ENCODE data around the gene CDC42BPB. TPM values are rescaled to one million over a fixed set of nuclear protein-coding genes. Genes with fewer than 3 reads are reported as not detected.
A peak's percentile ranks its signal among the peaks of the same experiment; 100 is the strongest.

Gene CDC42BPB
- total RNA-seq, 1 experiment from 2014 or later: 103 TPM

DNA sequence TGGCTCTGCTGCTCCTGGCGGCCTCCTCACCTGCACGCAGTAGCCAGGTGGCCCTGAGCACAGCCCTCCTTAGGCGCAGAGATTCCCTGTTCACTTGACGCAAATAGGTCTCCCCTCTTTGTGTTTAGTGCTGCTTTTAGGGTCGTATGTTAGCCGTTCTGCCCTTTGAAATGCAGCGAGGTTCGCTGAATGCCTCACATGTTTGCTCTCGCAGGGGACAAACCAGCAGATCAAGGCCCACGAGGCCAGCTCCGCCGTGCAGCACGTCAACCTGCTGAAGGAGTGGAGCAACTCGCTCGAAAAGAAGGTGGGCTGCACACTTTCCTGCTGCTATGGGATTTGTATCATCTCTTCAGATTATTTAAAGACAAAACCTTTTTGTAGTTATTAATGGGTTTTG lies 166.2 kb downstream of the CDC42BPB start:
- DNase-seq: no peak
- Histone ChIP-seq H2AFZ (ENCODE audit: low read length) (no peak overlapping the region), H4K20me1 (ENCODE audit: control insufficient read depth, insufficient read depth, insufficient read length) (no peaks in the 10 kb centered on the region), H3K79me1 (ENCODE audit: insufficient read depth, low read depth, low read length, poor library complexity, severe bottlenecking) (no peaks in the 10 kb centered on the region), H4K8ac (replicated peaks; ENCODE audit: insufficient read length, low read depth, low read length) (no peak overlapping the region), H2BK5ac (ENCODE audit: insufficient read length, low read length) (no peak overlapping the region), H3K14ac (ENCODE audit: insufficient read depth, low read length) (no peak overlapping the region), H3K4me1 (ENCODE audit: insufficient read depth, low read length) (no peaks in the 10 kb centered on the region), H2BK15ac (ENCODE audit: low read depth, low read length) (no peak overlapping the region), H3K56ac (ENCODE audit: insufficient read length, low read depth, low read length) (no peak overlapping the region), H3K23ac (ENCODE audit: insufficient read length, low read depth, low read length) (no peak overlapping the region), H2AK5ac (ENCODE audit: insufficient read length, low read length) (no peak overlapping the region), H3K27me3 (ENCODE audit: insufficient read depth, low read length) (no peaks in the 10 kb centered on the region), H3K9me3 (ENCODE audit: control insufficient read depth, low read depth, low read length) (no peaks in the 10 kb centered on the region), H2BK20ac (ENCODE audit: low read depth, low read length, poor library complexity, severe bottlenecking) (no peak overlapping the region), H3K23me2 (ENCODE audit: insufficient read length, low read depth, low read length, poor library complexity, severe bottlenecking) (no peaks in the 10 kb centered on the region), H2BK12ac (ENCODE audit: insufficient read length, low read depth, low read length) (no peak overlapping the region), H3K18ac (ENCODE audit: insufficient read length, low read depth, low read length) (no peak overlapping the region), H4K91ac (ENCODE audit: insufficient read length, low read depth, low read length) (no peak overlapping the region), H4K5ac (ENCODE audit: insufficient read length, low read depth, low read length) (no peak overlapping the region), H3K79me2 (ENCODE audit: insufficient read depth, low read length) (no peaks in the 10 kb centered on the region), H3K9ac (ENCODE audit: extremely low read depth, insufficient read length, low read length) (no peak overlapping the region), H3T11ph (ENCODE audit: low read length) (no peak overlapping the region), H2BK120ac (ENCODE audit: low read depth, low read length, poor library complexity, severe bottlenecking) (no peak overlapping the region), H3K4me2 (ENCODE audit: insufficient read depth, insufficient read length, low read length) (no peak overlapping the region), H3K27ac (ENCODE audit: insufficient read length, low read depth, low read length) (no peak overlapping the region), H3K4ac (ENCODE audit: low read depth, low read length) (no peak overlapping the region)
- no peak overlapping the region for H3K4me3 Mint-ChIP-seq
- H3K9me3 Mint-ChIP-seq: no peaks in the 10 kb centered on the region
- H3K36me3 Mint-ChIP-seq (ENCODE audit: insufficient read depth in 1 of 3, low read depth in 3 of 3): peaks cover 0 to 6% (median 4%) of the 10 kb centered on the region in 3 experiments; a peak in 4 of 7 replicates
- TF ChIP-seq, protein P1, sequence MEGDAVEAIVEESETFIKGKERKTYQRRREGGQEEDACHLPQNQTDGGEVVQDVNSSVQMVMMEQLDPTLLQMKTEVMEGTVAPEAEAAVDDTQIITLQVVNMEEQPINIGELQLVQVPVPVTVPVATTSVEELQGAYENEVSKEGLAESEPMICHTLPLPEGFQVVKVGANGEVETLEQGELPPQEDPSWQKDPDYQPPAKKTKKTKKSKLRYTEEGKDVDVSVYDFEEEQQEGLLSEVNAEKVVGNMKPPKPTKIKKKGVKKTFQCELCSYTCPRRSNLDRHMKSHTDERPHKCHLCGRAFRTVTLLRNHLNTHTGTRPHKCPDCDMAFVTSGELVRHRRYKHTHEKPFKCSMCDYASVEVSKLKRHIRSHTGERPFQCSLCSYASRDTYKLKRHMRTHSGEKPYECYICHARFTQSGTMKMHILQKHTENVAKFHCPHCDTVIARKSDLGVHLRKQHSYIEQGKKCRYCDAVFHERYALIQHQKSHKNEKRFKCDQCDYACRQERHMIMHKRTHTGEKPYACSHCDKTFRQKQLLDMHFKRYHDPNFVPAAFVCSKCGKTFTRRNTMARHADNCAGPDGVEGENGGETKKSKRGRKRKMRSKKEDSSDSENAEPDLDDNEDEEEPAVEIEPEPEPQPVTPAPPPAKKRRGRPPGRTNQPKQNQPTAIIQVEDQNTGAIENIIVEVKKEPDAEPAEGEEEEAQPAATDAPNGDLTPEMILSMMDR (conservative IDR thresholded peaks at IDR 0.05): no peak
- H3K27me3 Mint-ChIP-seq (ENCODE audit: low read depth): no peaks in the 10 kb centered on the region
- WGBS (ENCODE audit: extremely low coverage, insufficient read length, low lambda C conversion rate): no CpG with 5 or more reads among the region's 15 CpGs
- H3K4me1 Mint-ChIP-seq: peaks cover 4 to 6% of the 10 kb centered on the region in 2 experiments; a peak in 3 of 4 replicates
- 0 out of 7 replicates have a peak overlapping the region, but pooled peaks of 1 of the 3 experiments have one; percentile 18 for H3K27ac Mint-ChIP-seq

Data from H9 (cell line).